ENCODE measurements around the gene ITGA1. TPM values are rescaled to one million over a fixed set of nuclear protein-coding genes. Genes with fewer than 3 reads are reported as not detected.

ITGA1 gene
- total RNA-seq, 2 donors from 2014 or later = 4.7 to 5.6 TPM

- ATAC-seq (replicated peaks in 1 of 2) (no peak), DNase-seq (no peak)
- H3K27ac Mint-ChIP-seq = no peak overlapping the region
- H3K9me3 Mint-ChIP-seq = no peaks in the 10 kb centered on the region
- H3K36me3 Mint-ChIP-seq (ENCODE audit: insufficient read depth in 2 of 2) = peaks cover 2 to 3% of the 10 kb centered on the region in 2 donors
- H3K4me3 Mint-ChIP-seq = no peak overlapping the region
- H3K4me1 Mint-ChIP-seq (ENCODE audit: low read depth) = peaks cover 11% of the 10 kb centered on the region
- H3K27me3 Mint-ChIP-seq (ENCODE audit: low read depth) = no peaks in the 10 kb centered on the region
Measured at GRCh38 chr5:52758014-52758413, 29.7 kb upstream of the ITGA1 start.

DNA sequence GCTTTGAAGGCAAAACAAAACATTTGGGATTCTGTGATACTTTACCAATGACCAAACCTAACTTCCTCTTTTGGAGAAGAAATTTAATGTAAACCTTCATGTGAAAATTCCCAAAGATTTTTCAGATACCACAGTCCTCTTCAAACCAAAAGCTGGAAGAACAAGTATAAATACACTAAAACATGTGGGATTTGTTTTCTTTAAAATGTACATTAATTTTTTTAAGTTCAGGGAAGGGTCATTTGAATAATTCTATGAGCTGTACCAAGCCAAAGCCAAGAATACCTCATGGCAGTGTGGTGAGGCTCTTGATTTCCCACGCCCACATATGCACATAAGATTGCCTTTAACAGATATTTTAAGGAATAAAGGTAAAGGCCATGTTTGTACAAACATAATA, 28.4 kb upstream of the ITGA1 start:
- Mint-ChIP-seq H3K4me3 (no peak overlapping the region), H3K27me3 (ENCODE audit: low read depth) (no peaks in the 10 kb centered on the region), H3K9me3 (no peaks in the 10 kb centered on the region), H3K4me1 (ENCODE audit: low read depth) (peaks cover 17% of the 10 kb centered on the region), H3K36me3 (ENCODE audit: insufficient read depth in 2 of 2) (peaks cover 2 to 4% of the 10 kb centered on the region in 2 donors), H3K27ac (no peak overlapping the region)
- DNase-seq = no peak
- ATAC-seq (replicated peaks in 1 of 2) = no peak

DNA sequence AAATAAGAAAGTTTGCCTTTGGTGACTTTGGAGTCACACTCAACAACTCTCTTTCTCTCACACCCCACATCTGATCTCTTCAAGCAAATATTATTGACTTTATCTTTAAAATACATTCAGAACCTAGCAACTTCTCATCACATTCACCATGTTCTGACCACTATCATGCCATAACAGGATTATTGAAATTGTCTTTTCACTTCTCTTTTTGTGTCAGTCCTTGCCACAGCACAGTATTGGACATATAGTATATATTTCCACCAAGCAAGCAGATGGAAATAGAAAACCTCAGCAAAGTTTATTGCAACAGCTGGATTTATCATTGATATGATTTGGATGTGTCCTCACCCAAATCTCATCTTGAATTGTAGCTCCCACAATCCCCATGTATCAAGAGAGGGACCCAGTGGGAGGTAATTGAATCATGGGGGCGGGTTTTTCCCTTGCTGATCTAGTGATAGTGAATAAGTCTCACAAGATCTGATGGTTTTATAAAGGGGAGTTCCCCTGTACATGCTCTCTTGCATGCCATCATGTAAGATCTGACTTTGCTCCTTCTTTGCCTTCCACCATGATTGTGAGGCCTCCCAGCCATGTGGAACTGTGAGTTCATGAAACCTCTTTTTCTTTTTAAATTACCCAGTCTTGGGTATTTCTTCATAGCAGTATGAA, 26.9 kb upstream of the ITGA1 start:
- no peak overlapping the region for H3K4me3 Mint-ChIP-seq
- H3K4me1 Mint-ChIP-seq (ENCODE audit: low read depth) = peaks cover 17% of the 10 kb centered on the region
- DNase-seq (peak; percentile 31 to 48), ATAC-seq (replicated peaks in 1 of 2) (peak; percentile 58 to 72)
- no peak overlapping the region for H3K27ac Mint-ChIP-seq
- H3K27me3 Mint-ChIP-seq (ENCODE audit: low read depth) = no peaks in the 10 kb centered on the region
- no peaks in the 10 kb centered on the region for H3K9me3 Mint-ChIP-seq
- peaks cover 4 to 6% of the 10 kb centered on the region in 2 donors for H3K36me3 Mint-ChIP-seq (ENCODE audit: insufficient read depth in 2 of 2)

DNA sequence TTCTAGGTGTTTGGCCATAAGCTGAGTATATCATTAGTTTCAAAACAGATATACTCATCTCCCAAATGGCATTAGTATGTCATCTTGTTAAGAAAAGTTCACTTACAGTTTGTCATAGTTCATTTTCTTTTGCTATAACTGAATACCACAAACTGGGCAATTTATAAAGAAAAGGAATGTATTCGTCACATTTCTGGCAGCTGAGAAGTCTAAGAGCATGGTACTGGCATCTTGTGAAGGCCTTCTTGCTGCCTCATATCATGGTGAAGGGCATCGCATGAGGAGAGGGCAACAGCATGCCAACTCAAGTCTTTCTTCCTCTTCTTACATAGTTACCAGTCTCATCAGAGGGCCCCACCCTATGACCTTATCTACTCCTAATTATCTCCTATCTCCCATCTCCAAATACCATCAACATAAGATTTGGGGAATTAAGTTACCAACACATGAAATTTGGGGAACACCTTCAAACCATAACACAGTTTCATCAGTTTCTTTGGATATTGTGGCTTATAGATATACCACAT, 20.4 kb upstream of the ITGA1 start:
- Mint-ChIP-seq H3K4me3 (no peak overlapping the region), H3K9me3 (no peaks in the 10 kb centered on the region)
- ATAC-seq (replicated peaks in 1 of 2) = no peak

DNA sequence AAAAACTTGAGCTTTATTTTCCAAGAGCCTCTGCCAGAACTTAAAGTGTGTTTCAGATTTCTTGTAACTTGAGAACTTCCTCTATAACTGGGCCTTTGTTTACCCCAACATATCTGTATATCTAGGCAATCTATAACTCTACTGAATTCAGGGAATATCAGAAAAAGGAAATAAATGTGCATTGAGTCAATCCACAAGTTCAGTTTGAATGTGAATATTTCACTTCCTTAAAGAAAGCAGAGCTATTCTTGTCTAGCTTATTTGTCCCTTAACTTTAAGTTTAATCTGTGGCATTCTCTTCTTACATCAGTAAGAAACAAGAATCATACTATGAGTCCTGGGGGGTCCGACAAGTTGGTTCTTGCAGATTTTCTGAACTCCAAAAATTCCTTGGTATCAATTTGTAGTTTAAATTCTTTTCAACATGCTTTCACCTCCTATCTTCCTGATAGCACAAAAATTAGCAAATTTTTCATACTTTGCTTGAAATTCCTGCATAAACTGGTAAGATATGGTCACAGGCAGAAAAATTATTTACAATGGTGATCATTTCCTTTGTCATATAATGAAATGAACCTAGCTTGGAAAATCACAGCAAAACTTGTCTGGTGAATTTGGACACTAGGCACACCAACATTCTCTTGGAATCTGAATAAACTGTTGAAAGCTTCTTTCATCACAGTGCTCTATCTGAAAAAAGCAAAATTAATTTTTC, 19.8 kb upstream of the ITGA1 start:
- H3K4me3 Mint-ChIP-seq = no peak overlapping the region
- peaks cover 3 to 4% of the 10 kb centered on the region in 2 donors for H3K36me3 Mint-ChIP-seq (ENCODE audit: insufficient read depth in 2 of 2)
- peaks cover 37% of the 10 kb centered on the region for H3K4me1 Mint-ChIP-seq (ENCODE audit: low read depth)
- no peaks in the 10 kb centered on the region for H3K9me3 Mint-ChIP-seq
- no peak overlapping the region for H3K27ac Mint-ChIP-seq
- ATAC-seq (replicated peaks in 1 of 2) = no peak
- DNase-seq = no peak
- peaks cover 10% of the 10 kb centered on the region for H3K27me3 Mint-ChIP-seq (ENCODE audit: low read depth)

More for the DNA sequence above, 20.4 kb upstream of the ITGA1 start:
- peaks cover 31% of the 10 kb centered on the region for H3K4me1 Mint-ChIP-seq (ENCODE audit: low read depth)
- H3K36me3 Mint-ChIP-seq (ENCODE audit: insufficient read depth in 2 of 2) = peaks cover 3 to 4% of the 10 kb centered on the region in 2 donors
- H3K27me3 Mint-ChIP-seq (ENCODE audit: low read depth) = peaks cover 6% of the 10 kb centered on the region
- no peak for DNase-seq
- H3K27ac Mint-ChIP-seq = no peak overlapping the region

DNA sequence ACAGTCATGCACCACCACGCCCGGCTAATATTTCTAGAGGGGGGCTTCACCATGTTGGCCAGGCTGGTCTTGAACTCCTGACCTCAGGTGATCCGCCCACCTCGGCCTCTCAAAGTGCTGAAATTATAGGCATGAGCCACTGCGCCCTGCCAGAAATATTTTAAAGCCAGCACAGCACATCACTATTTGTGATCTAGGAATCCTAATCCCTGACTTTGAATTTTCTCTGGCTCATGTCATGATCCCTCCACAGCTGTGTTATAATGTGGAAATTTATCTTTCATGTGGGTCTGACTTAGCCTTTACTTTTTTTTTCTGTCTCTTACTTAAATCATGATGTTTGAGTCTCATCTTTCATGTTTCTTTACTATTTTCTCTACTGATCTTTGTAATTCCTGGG, 18.7 kb upstream of the ITGA1 start:
- no peak for ATAC-seq (replicated peaks in 1 of 2)
- no peak for DNase-seq
- Mint-ChIP-seq H3K4me1 (ENCODE audit: low read depth) (peaks cover 39% of the 10 kb centered on the region), H3K27ac (no peak overlapping the region), H3K9me3 (no peaks in the 10 kb centered on the region), H3K36me3 (ENCODE audit: insufficient read depth in 2 of 2) (peaks cover 2 to 4% of the 10 kb centered on the region in 2 donors), H3K4me3 (no peak overlapping the region), H3K27me3 (ENCODE audit: low read depth) (peaks cover 14% of the 10 kb centered on the region)

GRCh38 chr5:52770287-52770939, 17.3 kb upstream of the ITGA1 start:
- peaks cover 19% of the 10 kb centered on the region for H3K27me3 Mint-ChIP-seq (ENCODE audit: low read depth)
- no peaks in the 10 kb centered on the region for H3K9me3 Mint-ChIP-seq
- no peak overlapping the region for H3K27ac Mint-ChIP-seq
- peaks cover 0 to 2% of the 10 kb centered on the region in 2 donors for H3K36me3 Mint-ChIP-seq (ENCODE audit: insufficient read depth in 2 of 2)
- H3K4me3 Mint-ChIP-seq = no peak overlapping the region
- peaks cover 47% of the 10 kb centered on the region for H3K4me1 Mint-ChIP-seq (ENCODE audit: low read depth)
- ATAC-seq (replicated peaks in 1 of 2) (no peak), DNase-seq (no peak)

DNA sequence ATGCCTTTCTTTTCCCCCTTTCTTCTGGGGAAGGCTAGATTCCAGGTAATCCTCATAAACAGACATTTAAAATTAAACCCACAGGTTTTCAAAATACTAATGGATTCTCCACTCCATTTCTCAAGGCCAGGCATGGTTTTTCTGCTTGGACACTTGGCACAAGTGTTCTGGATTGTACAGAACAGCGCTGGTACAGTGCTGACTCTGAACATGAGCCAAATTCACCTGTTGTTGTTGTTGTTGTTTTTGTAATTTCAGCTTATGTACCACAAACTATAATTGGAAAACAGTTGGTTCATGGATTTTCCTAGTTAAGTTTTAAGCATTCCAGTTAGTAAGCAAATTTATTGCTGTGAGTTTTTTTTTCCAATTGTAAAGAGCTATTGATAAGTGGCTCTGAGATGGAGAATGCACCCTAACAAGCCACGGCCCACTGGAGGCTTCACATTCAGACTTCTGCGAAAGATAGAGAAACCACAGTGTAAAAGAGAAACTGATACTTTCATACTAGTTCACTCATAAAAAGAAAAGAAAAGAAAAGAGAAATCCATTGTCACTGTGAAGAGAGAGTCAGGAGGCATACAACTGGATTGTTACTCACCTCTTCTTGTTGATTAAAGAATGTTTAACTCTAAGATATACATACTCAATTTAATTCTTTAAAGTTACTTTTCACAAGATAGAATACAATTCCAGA, 16.2 kb upstream of the ITGA1 start:
- peak; percentile 40 to 58 for DNase-seq
- peak; percentile 91 to 94 for ATAC-seq (replicated peaks in 1 of 2)

GRCh38 chr5:52772668-52773067, 15.0 kb upstream of the ITGA1 start:
- no peak overlapping the region for H3K27ac Mint-ChIP-seq
- H3K4me3 Mint-ChIP-seq = no peak overlapping the region
- DNase-seq = no peak
- ATAC-seq (replicated peaks in 1 of 2) = no peak
- peaks cover 0 to 2% of the 10 kb centered on the region in 2 donors for H3K36me3 Mint-ChIP-seq (ENCODE audit: insufficient read depth in 2 of 2)
- H3K4me1 Mint-ChIP-seq (ENCODE audit: low read depth) = peaks cover 53% of the 10 kb centered on the region
- H3K9me3 Mint-ChIP-seq = peaks cover 0 to 1% of the 10 kb centered on the region in 2 donors
- H3K27me3 Mint-ChIP-seq (ENCODE audit: low read depth) = peaks cover 19% of the 10 kb centered on the region

More for the DNA sequence above, 16.2 kb upstream of the ITGA1 start:
- peaks cover 57% of the 10 kb centered on the region for H3K4me1 Mint-ChIP-seq (ENCODE audit: low read depth)
- peaks cover 0 to 1% of the 10 kb centered on the region in 2 donors for H3K9me3 Mint-ChIP-seq
- H3K27me3 Mint-ChIP-seq (ENCODE audit: low read depth) = peaks cover 19% of the 10 kb centered on the region
- peak overlapping the region; percentile 34 for H3K27ac Mint-ChIP-seq
- peaks cover 0 to 2% of the 10 kb centered on the region in 2 donors for H3K36me3 Mint-ChIP-seq (ENCODE audit: insufficient read depth in 2 of 2)
- peak overlapping the region in 1 of 2 donors; percentile 53 for H3K4me3 Mint-ChIP-seq

GRCh38 chr5:52773342-52773741, 14.4 kb upstream of the ITGA1 start:
- peaks cover 0 to 1% of the 10 kb centered on the region in 2 donors for H3K9me3 Mint-ChIP-seq

DNA sequence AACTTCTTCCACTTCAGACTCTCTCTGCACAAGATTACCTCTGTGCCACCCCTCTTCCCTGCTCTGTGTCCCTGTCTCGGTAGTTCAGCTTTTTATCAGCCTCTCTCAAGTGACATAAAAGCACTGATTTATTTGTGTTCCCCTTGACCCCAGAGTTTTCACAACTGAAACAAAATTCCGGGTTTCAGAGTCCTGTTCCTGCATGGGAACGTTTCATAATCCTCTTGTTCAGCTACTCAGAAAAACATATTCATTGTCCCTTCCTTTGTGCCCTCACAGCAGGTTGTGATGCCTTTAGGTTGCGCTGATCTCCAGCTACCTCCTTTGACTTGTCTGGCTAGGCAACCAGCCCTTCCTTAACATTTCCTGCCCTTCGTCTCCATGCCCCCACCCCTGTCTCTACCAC, 13.7 kb upstream of the ITGA1 start:
- H3K27ac Mint-ChIP-seq = no peak overlapping the region
- ATAC-seq (replicated peaks in 1 of 2) (no peak), DNase-seq (no peak)
- peaks cover 0 to 2% of the 10 kb centered on the region in 2 donors for H3K36me3 Mint-ChIP-seq (ENCODE audit: insufficient read depth in 2 of 2)
- peak overlapping the region in 1 of 2 donors; percentile 19 for H3K4me3 Mint-ChIP-seq
- peaks cover 0 to 1% of the 10 kb centered on the region in 2 donors for H3K9me3 Mint-ChIP-seq
- peaks cover 19% of the 10 kb centered on the region for H3K27me3 Mint-ChIP-seq (ENCODE audit: low read depth)
- H3K4me1 Mint-ChIP-seq (ENCODE audit: low read depth) = peaks cover 50% of the 10 kb centered on the region

More at GRCh38 chr5:52773342-52773741, 14.4 kb upstream of the ITGA1 start:
- H3K27ac Mint-ChIP-seq = no peak overlapping the region
- ATAC-seq (replicated peaks in 1 of 2) (no peak), DNase-seq (no peak)
- peaks cover 19% of the 10 kb centered on the region for H3K27me3 Mint-ChIP-seq (ENCODE audit: low read depth)
- H3K4me1 Mint-ChIP-seq (ENCODE audit: low read depth) = peaks cover 50% of the 10 kb centered on the region
- no peak overlapping the region for H3K4me3 Mint-ChIP-seq
- peaks cover 0 to 2% of the 10 kb centered on the region in 2 donors for H3K36me3 Mint-ChIP-seq (ENCODE audit: insufficient read depth in 2 of 2)

- Mint-ChIP-seq H3K27me3 (ENCODE audit: low read depth) (peaks cover 13% of the 10 kb centered on the region), H3K36me3 (ENCODE audit: insufficient read depth in 2 of 2) (no peaks in the 10 kb centered on the region), H3K9me3 (peaks cover 0 to 1% of the 10 kb centered on the region in 2 donors), H3K4me3 (peak overlapping the region; percentile 22 to 63), H3K4me1 (ENCODE audit: low read depth) (peaks cover 44% of the 10 kb centered on the region), H3K27ac (no peak overlapping the region)
- ATAC-seq (replicated peaks in 1 of 2) (peak; percentile 66 to 71), DNase-seq (peak; percentile 13 to 33)
Measured at GRCh38 chr5:52776116-52776515, 11.6 kb upstream of the ITGA1 start.
